Adrenal gland (tissue), 12 donors: ENCODE data around the gene PRTFDC1. TPM values are rescaled to one million over a fixed set of nuclear protein-coding genes. Genes with fewer than 3 reads are reported as not detected.

Experiments used
- DNase-seq, 7 donors: peaks; one replicate each; pipeline ENCODE4 v3.0.0-alpha.2; 2019 to 2020
- H3K27ac ChIP-seq, 5 donors: fragments of 200-600 bp; sonication (generic) in 4 of 5; 1 replicate in 3 of 5; 2 replicates in 2 of 5; pipeline versions ENCODE4 v1.5.1 to v1.8.0; 2016 to 2020; ENCODE audit warnings: mild to moderate bottlenecking in 1 of 5
- H3K27me3 ChIP-seq: fragments of 200-600 bp; 2 replicates; pipeline ENCODE4 v1.8.0; 2021
- H3K36me3 ChIP-seq, 2 donors: fragments of 200-600 bp; replicated peaks in 1 of 2; 1 replicate in 1 of 2; 2 replicates in 1 of 2; pipeline versions ENCODE4 v1.5.1 to v1.8.0; 2018 to 2022
- H3K4me1 ChIP-seq, 2 donors: fragments of 200-600 bp; replicated peaks in 1 of 2; 1 replicate in 1 of 2; 2 replicates in 1 of 2; pipeline versions ENCODE4 v1.5.1 to v1.8.0; 2018 to 2021
- H3K4me3 ChIP-seq, 4 donors: fragments of 200-600 bp; sonication (generic) in 3 of 4; one replicate each; pipeline ENCODE4 v1.5.1; 2016 to 2018
- H3K9me3 ChIP-seq, 3 donors: fragments of 200-600 bp; sonication (generic) in 1 of 3; replicated peaks in 1 of 3; 1 replicate in 2 of 3; 2 replicates in 1 of 3; pipeline versions ENCODE4 v1.5.1 to v1.8.0; 2016 to 2021
- POLR2A ChIP-seq, 2 donors: fragments of 450-650 bp; IDR thresholded peaks; one replicate each; pipeline ENCODE4 v1.6.1; 2017; ENCODE audit warnings: antibody characterized with exemption in 2 of 2, mild to moderate bottlenecking in 2 of 2, moderate library complexity in 1 of 2
- WGBS, 4 donors: extraction: QIAGEN DNeasy Blood & Tissue Kit in 2 of 4; methylation state at CpG; one replicate each; pipeline versions ENCODE4 v1.1.5 to v1.1.7; 2013 to 2017; 5-methylcytosine and 5-hydroxymethylcytosine counted together
- intact Hi-C, 2 donors: fragments of 100-400 bp; cut with DNase I; formaldehyde crosslinking; loops; one replicate each; pipeline versions ENCODE4 v1.14.1 to v1.15.0; 2022 to 2023
- polyA plus RNA-seq, 3 donors: library from polyadenylated mRNA; stranded (reverse); fragments of 200-250 nt in 2 of 3; fragments of 350-450 nt in 1 of 3; fragmentation: Illumina TruSeq in 1 of 3; extraction: RNeasy Lipid Tissue Mini Kit (QIAGEN cat#74804) in 1 of 3; gene quantifications; one replicate each; pipeline ENCODE4 v1.2.3, GENCODE V29; 2013 to 2014
- total RNA-seq, 9 donors: library from RNA; depleted of rRNA in 4 of 9; stranded (reverse); fragments of >200 nt in 4 of 9; fragments of 120-200 nt in 1 of 9; fragmentation: NEBNext Ultra II Directional in 1 of 9; extraction: Animal tissue kit (Norgen Biotek cat#: 25700) in 1 of 9; gene quantifications; one replicate each; pipeline versions ENCODE4 v1.1.0 to v1.2.4, GENCODE V29; 2013 to 2023
- TF ChIP-seq, protein P1 (sequence below), 6 experiments: fragments of 450-650 bp in 4 of 6; fragments of 200-600 bp in 2 of 6; sonication (generic) in 1 of 6; IDR thresholded peaks; 1 replicate in 5 of 6; 2 replicates in 1 of 6; pipeline versions ENCODE4 v1.5.1 to v1.8.0; 2016 to 2021; ENCODE audit warnings: antibody characterized with exemption in 6 of 6, mild to moderate bottlenecking in 2 of 6, moderate library complexity in 1 of 6
- donor health status: healthy with polysubstance abuse.
- donor health status: Bipolar disorder and iron deficiency.
- donor health status: DM: yes; HTN: yes; CAD: no.
- donor health status: DM: no; HTN: no; CAD: no.
- donor health status: DM: no; HTN: no; CAD: no.
- donor health status: DM: yes; HTN: yes; CAD: no.

PRTFDC1 gene
- total and polyA plus RNA-seq, 12 donors = 13.5 to 56.5 (median 26.6) TPM

DNA sequence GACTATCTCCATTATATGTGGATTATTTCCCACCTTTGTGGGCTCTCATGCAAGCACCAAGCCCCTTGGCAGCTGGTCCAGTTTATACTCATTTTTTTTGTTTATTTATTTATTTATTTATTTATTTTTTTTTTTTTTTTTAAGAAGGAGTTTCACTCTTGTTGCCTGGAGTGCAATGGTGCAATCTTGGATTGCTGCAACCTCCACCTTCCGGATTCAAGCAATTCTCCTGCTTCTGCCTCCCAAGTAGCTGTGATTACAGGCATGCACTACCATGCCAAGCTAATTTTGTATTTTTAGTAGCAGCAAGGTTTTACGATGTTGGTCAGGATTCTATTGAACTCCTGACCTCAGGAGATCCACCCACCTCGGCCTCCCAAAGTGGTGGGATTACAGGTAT lies 2.8 kb downstream of the PRTFDC1 start:
- no peaks in the 10 kb centered on the region for H3K27me3 ChIP-seq
- no peak overlapping the region for H3K4me3 ChIP-seq
- DNase-seq = no peak
- H3K36me3 ChIP-seq = no peaks in the 10 kb centered on the region
- intact Hi-C loops = loop anchor here in 1 of 2 donors (10.0 kb wide), 1 partner anchor 225 kb away; the partner anchor contains the start of gene ARHGAP21
- H3K27ac ChIP-seq = no peak overlapping the region
- 86 to 93% (median 89%) methylated on average over 3 of the region's 3 CpGs for WGBS, 4 donors
- no peak for TF ChIP-seq POLR2A (IDR thresholded peaks at IDR 0.05)
- TF ChIP-seq, protein P1, sequence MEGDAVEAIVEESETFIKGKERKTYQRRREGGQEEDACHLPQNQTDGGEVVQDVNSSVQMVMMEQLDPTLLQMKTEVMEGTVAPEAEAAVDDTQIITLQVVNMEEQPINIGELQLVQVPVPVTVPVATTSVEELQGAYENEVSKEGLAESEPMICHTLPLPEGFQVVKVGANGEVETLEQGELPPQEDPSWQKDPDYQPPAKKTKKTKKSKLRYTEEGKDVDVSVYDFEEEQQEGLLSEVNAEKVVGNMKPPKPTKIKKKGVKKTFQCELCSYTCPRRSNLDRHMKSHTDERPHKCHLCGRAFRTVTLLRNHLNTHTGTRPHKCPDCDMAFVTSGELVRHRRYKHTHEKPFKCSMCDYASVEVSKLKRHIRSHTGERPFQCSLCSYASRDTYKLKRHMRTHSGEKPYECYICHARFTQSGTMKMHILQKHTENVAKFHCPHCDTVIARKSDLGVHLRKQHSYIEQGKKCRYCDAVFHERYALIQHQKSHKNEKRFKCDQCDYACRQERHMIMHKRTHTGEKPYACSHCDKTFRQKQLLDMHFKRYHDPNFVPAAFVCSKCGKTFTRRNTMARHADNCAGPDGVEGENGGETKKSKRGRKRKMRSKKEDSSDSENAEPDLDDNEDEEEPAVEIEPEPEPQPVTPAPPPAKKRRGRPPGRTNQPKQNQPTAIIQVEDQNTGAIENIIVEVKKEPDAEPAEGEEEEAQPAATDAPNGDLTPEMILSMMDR (IDR thresholded peaks at IDR 0.05) = no peak
- no peaks in the 10 kb centered on the region for H3K9me3 ChIP-seq
- peaks cover 5 to 33% of the 10 kb centered on the region in 2 donors for H3K4me1 ChIP-seq

DNA sequence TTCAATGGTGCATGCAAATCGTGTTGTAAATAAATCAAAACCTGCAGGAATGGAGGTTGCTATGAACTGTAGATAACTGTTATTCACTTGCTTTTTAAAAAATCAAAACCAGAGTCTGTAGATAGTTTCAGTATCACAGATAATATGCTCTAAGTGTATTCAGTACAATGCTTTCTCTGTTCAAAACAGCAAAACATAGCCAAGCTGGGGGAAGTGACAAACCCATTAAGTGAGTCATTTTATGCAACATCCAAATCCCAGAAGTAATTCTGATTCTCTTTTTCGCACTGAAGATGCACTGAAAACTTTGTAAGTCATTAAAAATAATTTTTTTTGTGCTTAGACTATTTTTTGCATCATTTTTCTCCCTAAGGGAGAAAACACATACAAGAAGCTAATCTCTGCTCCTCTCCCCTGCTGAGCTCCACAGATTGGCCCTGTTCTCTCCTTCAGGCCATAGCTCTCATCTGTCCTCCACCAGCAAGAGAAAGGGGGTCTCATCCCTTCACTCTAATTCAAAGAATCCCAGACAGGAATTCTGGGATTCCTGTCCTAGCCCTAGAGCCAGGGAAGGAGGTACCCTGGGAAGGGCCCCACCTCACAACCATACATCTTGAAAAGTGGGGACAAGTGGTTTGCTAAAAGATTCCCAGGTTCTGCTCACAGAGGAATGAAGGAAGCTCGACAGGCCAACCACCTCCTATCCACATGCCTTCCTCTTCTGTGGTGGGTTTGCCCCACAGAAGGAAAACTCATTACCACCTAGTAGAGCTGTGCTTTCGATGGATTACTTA lies 4.9 kb downstream of the PRTFDC1 start:
- intact Hi-C loops = no loop called here
- H3K27ac ChIP-seq = peak overlapping the region in 3 of 5 donors; percentile 19 to 71 (median 60)
- no peak for DNase-seq
- TF ChIP-seq, protein P1 (IDR thresholded peaks at IDR 0.05) = no peak
- no peak for TF ChIP-seq POLR2A (IDR thresholded peaks at IDR 0.05)
- no peak overlapping the region for H3K4me3 ChIP-seq
- peaks cover 0 to 25% of the 10 kb centered on the region in 2 donors for H3K4me1 ChIP-seq
- H3K36me3 ChIP-seq = no peaks in the 10 kb centered on the region
- H3K27me3 ChIP-seq = no peaks in the 10 kb centered on the region
- no peaks in the 10 kb centered on the region for H3K9me3 ChIP-seq
- WGBS, 4 donors = 59 to 65% (median 61%) methylated on average over 4 of the region's 4 CpGs

DNA sequence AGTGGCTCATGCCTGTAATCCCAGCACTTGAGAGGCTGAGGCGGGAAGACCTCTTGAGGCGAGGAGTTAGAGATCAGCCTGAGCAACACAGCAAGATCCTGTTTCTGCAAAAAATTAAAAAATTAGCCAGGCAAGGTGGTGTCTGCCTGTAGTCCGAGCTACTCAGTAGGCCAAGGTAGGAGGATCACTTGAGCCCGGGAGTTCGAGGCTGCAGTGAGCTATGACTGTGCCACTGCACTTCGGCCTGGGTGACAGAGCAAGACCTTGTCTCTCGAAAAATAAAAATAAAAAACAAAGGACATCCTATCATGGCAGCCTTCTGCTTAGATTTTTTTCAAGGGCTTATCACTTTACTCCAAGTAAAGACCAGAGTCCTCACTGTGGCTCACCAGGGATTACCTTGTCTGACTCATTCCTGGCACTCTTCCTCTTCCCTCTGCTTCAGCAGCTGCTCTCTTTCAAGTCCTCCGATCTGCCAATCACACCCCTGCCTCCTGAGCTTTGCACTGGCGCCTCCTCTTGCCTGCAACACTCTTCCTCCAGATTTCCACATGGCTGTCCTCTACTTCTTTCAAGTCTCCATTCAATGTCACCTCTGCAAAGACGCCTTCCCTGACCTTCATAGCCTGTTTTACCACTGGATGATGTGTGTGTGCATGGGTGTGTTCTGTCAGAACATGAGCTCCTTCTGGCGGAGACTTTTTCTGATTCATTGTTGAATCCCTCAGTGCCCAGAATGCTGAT lies 7.7 kb downstream of the PRTFDC1 start:
- Histone ChIP-seq H3K27me3 (no peaks in the 10 kb centered on the region), H3K36me3 (no peaks in the 10 kb centered on the region), H3K4me1 (peaks cover 0 to 20% of the 10 kb centered on the region in 2 donors), H3K4me3 (no peak overlapping the region), H3K27ac (peak overlapping the region in 3 of 5 donors; percentile 48 to 58 (median 49)), H3K9me3 (no peaks in the 10 kb centered on the region)
- TF ChIP-seq POLR2A (IDR thresholded peaks at IDR 0.05) = no peak
- TF ChIP-seq, protein P1 (IDR thresholded peaks at IDR 0.05) = peak in 4 of 6 experiments; percentile 3 to 33 (median 22)
- peak; percentile 70 to 89 (median 81) for DNase-seq
- WGBS, 4 donors = 57 to 66% (median 59%) methylated on average over 11 of the region's 11 CpGs
- intact Hi-C loops = no loop called here

DNA sequence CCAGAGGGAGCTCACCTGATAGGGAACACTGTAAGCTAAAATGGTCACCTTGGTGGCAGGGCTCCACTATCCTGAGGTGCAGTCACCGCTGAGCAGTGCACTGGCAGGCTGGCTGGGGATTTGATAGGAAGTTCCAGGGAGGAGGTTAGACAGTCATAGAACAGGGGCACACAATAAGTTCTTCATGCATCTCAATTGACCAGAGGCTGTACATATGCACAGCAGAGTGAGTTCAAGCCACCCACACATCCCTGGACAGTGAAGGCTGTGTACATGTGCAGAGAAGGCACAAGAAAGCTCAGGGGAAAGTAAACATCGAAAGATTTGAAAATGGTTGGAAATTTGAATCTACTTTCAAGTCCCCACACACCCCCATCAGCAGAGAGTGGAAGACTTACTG lies 13.9 kb downstream of the PRTFDC1 start:
- Histone ChIP-seq H3K36me3 (no peaks in the 10 kb centered on the region), H3K27ac (no peak overlapping the region), H3K4me3 (no peak overlapping the region), H3K27me3 (no peaks in the 10 kb centered on the region), H3K9me3 (no peaks in the 10 kb centered on the region), H3K4me1 (no peaks in the 10 kb centered on the region)
- intact Hi-C loops = no loop called here
- TF ChIP-seq, protein P1 (IDR thresholded peaks at IDR 0.05) = no peak
- TF ChIP-seq POLR2A (IDR thresholded peaks at IDR 0.05) = no peak
- DNase-seq = no peak
- 90 to 98% (median 94%) methylated on average over 2 of the region's 2 CpGs for WGBS, 4 donors
